PC-9 (cell line): ENCODE results near the gene HSPA12A. TPM values are rescaled to one million over a fixed set of nuclear protein-coding genes. Genes with fewer than 3 reads are reported as not detected.

Source experiments
- BruUV-seq: library from RNA; stranded (reverse); fragments of 400-500 nt; replicated peaks from 2 replicates; lab custom pipeline; 2021; lab: Mats Ljungman, UMichigan
- CTCF ChIA-PET: fragments of 300-600 bp; sonication (Branson Sonifier 250); formaldehyde crosslinking; loops from one replicate; lab custom pipeline; 2022; ENCODE audit warnings: antibody characterized with exemption; lab: Charles Lee
- POLR2A ChIA-PET: fragments of 300-600 bp; sonication (Branson Sonifier 250); formaldehyde crosslinking; loops from one replicate; lab custom pipeline; 2022; ENCODE audit warnings: antibody characterized with exemption; ENCODE audit not compliant: unreplicated experiment; lab: Charles Lee
- DNase-seq, 2 experiments: peaks; one replicate each; pipeline versions ENCODE4 v3.0.0 to v3.0.0-alpha.2; 2015 to 2022; ENCODE audit warnings: mixed read lengths in 1 of 2
- H2AFZ ChIP-seq: fragments of 200-600 bp; sonication (generic); 2 replicates; pipeline ENCODE4 v1.8.1; 2017; ENCODE audit warnings: antibody characterized with exemption
- H3F3A ChIP-seq: fragments of 200-600 bp; sonication (generic); 2 replicates; pipeline ENCODE4 v1.8.1; 2017; ENCODE audit warnings: antibody characterized with exemption, mild to moderate bottlenecking, low read depth; ENCODE audit not compliant: insufficient read depth
- H3K27ac ChIP-seq: fragments of 200-600 bp; sonication (generic); 2 replicates; pipeline ENCODE4 v1.6.1; 2016; ENCODE audit warnings: mixed run types
- H3K27me3 ChIP-seq: fragments of 200-600 bp; sonication (generic); 2 replicates; pipeline ENCODE4 v1.6.1; 2016; ENCODE audit warnings: low read depth, mixed run types; ENCODE audit not compliant: insufficient read depth
- H3K36me3 ChIP-seq: fragments of 200-600 bp; sonication (generic); 2 replicates; pipeline ENCODE4 v1.6.1; 2016; ENCODE audit warnings: low read depth, mixed run types
- H3K4me1 ChIP-seq: fragments of 200-600 bp; sonication (generic); replicated peaks from 2 replicates; pipeline ENCODE4 v1.6.1; 2016; ENCODE audit warnings: mixed run types; ENCODE audit not compliant: insufficient read depth
- H3K4me2 ChIP-seq: fragments of 200-600 bp; sonication (generic); 2 replicates; pipeline ENCODE4 v1.6.1; 2017; ENCODE audit warnings: mixed run types
- H3K4me3 ChIP-seq: fragments of 200-600 bp; sonication (generic); 2 replicates; pipeline ENCODE4 v1.6.1; 2016; ENCODE audit warnings: mixed run types
- H3K79me2 ChIP-seq: fragments of 200-600 bp; sonication (generic); 2 replicates; pipeline ENCODE4 v1.6.1; 2017; ENCODE audit warnings: low read depth, mixed run types
- H3K9me2 ChIP-seq: fragments of 200-600 bp; sonication (generic); 2 replicates; pipeline ENCODE4 v1.8.1; 2017; ENCODE audit warnings: mild to moderate bottlenecking; ENCODE audit not compliant: insufficient read depth
- H3K9me3 ChIP-seq: fragments of 200-600 bp; sonication (generic); 2 replicates; pipeline ENCODE4 v1.8.1; 2016; ENCODE audit warnings: low read depth; ENCODE audit not compliant: insufficient read depth
- H4K20me1 ChIP-seq: fragments of 200-600 bp; sonication (generic); 2 replicates; pipeline ENCODE4 v1.8.1; 2017; ENCODE audit not compliant: insufficient read depth
- EZH2 ChIP-seq: fragments of 200-600 bp; sonication (generic); IDR thresholded peaks from 2 replicates; pipeline ENCODE4 v1.8.0; 2017; ENCODE audit warnings: antibody characterized with exemption, low read depth
- intact Hi-C: fragments of 100-400 bp; cut with micrococcal nuclease; formaldehyde crosslinking; loops from one replicate; pipeline ENCODE4 v1.10.0; 2022; ENCODE audit not compliant: unreplicated experiment
- total RNA-seq: library from RNA; stranded (reverse); gene quantifications from 2 replicates; pipeline ENCODE4 v1.2.3, GENCODE V29; 2021
- TF ChIP-seq, protein P1 (sequence below): fragments of 200-600 bp; sonication (generic); conservative IDR thresholded peaks from 2 replicates; pipeline ENCODE4 v1.6.1; 2017; ENCODE audit warnings: mixed run types, antibody characterized with exemption, mild to moderate bottlenecking, moderate library complexity

HSPA12A gene
- total RNA-seq, 1 experiment from 2014 or later: 12.1 TPM

- Histone ChIP-seq H3K4me2 (peak overlapping the region; percentile 35; the same call in 1 of the 2 replicates), H3K9me2 (no peaks in the 10 kb centered on the region), H3K4me1 (peaks cover 58% of the 10 kb centered on the region), H4K20me1 (no peaks in the 10 kb centered on the region), H3K4me3 (no peak overlapping the region), H3K79me2 (no peaks in the 10 kb centered on the region), H2AFZ (no peak overlapping the region), H3K27me3 (no peaks in the 10 kb centered on the region), H3F3A (peaks cover 9% of the 10 kb centered on the region; the same call in 1 of the 2 replicates), H3K9me3 (no peaks in the 10 kb centered on the region), H3K27ac (no peak overlapping the region), H3K36me3 (no peaks in the 10 kb centered on the region)
- no peak for DNase-seq
- TF ChIP-seq, protein P1, sequence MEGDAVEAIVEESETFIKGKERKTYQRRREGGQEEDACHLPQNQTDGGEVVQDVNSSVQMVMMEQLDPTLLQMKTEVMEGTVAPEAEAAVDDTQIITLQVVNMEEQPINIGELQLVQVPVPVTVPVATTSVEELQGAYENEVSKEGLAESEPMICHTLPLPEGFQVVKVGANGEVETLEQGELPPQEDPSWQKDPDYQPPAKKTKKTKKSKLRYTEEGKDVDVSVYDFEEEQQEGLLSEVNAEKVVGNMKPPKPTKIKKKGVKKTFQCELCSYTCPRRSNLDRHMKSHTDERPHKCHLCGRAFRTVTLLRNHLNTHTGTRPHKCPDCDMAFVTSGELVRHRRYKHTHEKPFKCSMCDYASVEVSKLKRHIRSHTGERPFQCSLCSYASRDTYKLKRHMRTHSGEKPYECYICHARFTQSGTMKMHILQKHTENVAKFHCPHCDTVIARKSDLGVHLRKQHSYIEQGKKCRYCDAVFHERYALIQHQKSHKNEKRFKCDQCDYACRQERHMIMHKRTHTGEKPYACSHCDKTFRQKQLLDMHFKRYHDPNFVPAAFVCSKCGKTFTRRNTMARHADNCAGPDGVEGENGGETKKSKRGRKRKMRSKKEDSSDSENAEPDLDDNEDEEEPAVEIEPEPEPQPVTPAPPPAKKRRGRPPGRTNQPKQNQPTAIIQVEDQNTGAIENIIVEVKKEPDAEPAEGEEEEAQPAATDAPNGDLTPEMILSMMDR: no peak
- no peak for TF ChIP-seq EZH2
- intact Hi-C loops: no loop called here
- CTCF ChIA-PET: no interaction called here
- BruUV-seq: no TSS peak
- POLR2A ChIA-PET: no interaction called here
Observed at GRCh38 chr10:116769368-116769767, 27.0 kb upstream of the HSPA12A start.

GRCh38 chr10:116768786-116769185, 26.4 kb upstream of the HSPA12A start:
- no TSS peak for BruUV-seq
- Histone ChIP-seq H3K9me3 (no peaks in the 10 kb centered on the region), H2AFZ (no peak overlapping the region), H3K4me1 (peaks cover 56% of the 10 kb centered on the region), H3K27ac (0 out of 2 replicates have a peak overlapping the region, but pooled peaks have one; percentile 16), H3F3A (peaks cover 9% of the 10 kb centered on the region; the same call in 1 of the 2 replicates), H3K79me2 (no peaks in the 10 kb centered on the region), H3K4me2 (peak overlapping the region; percentile 35), H4K20me1 (no peaks in the 10 kb centered on the region), H3K9me2 (no peaks in the 10 kb centered on the region), H3K4me3 (no peak overlapping the region), H3K36me3 (no peaks in the 10 kb centered on the region), H3K27me3 (no peaks in the 10 kb centered on the region)
- TF ChIP-seq EZH2: no peak
- TF ChIP-seq, protein P1: no peak
- CTCF ChIA-PET: no interaction called here
- intact Hi-C loops: no loop called here
- POLR2A ChIA-PET: no interaction called here
- peak in 1 of 2 experiments; percentile 68 for DNase-seq

DNA sequence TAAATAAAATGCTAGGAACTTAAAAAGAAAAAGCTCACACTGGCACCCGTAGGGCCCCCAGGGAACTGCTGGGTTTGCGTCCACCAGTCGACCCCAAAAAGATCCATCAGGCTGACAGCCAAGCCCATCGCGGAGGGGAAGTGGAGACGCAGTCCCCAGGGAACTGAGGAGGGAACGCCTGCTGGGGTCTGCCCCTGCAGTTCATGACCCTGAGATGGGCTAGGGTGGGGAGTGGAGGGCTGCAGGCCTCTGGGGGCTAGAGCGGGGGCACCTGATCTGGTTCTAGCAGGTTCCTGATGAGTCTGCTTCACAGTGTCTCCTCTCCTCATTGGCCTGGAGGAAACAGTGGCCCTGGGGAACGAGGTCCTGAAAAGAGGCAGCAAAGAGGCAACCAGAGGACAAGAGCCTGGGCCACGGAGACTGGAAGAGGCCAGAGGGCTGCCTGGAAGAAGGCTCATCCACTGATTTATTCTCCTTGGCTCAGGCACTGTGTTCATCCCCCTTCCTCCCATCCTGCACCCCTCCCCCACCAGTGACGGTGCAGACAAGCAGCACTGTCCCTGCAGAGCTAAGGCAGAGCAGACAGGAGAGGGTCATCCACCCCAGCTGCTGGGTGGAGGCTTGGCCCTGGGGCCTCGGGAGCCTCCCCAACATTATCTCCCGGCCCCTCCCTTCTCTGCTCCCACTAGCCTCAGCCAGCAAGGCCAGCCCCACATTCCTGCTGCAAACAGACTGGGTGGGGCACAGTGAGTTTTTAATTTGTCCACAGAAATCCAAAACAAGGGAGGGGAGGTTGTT, 24.7 kb upstream of the HSPA12A start:
- Histone ChIP-seq H3K79me2 (no peaks in the 10 kb centered on the region), H3K4me2 (peak overlapping the region; percentile 21), H3K4me3 (no peak overlapping the region), H4K20me1 (no peaks in the 10 kb centered on the region), H2AFZ (no peak overlapping the region), H3K9me3 (no peaks in the 10 kb centered on the region), H3K36me3 (no peaks in the 10 kb centered on the region), H3K9me2 (no peaks in the 10 kb centered on the region), H3F3A (peaks cover 9% of the 10 kb centered on the region; the same call in 1 of the 2 replicates), H3K27me3 (no peaks in the 10 kb centered on the region), H3K27ac (no peak overlapping the region), H3K4me1 (peaks cover 53% of the 10 kb centered on the region)
- DNase-seq: peak in 1 of 2 experiments; percentile 39
- TF ChIP-seq EZH2: no peak
- TF ChIP-seq, protein P1: no peak
- ChIA-PET CTCF (no interaction called here), POLR2A (no interaction called here)
- no TSS peak for BruUV-seq
- intact Hi-C loops: no loop called here
